Tibial artery (tissue), 4 donors: ENCODE data around the gene MUC16.

ENCODE experiments used
- DNase-seq, 2 donors: peaks; one replicate each; pipeline ENCODE4 v3.0.0-alpha.2; 2019
- H3K27ac ChIP-seq, 2 donors: fragments of 200-600 bp; sonication (generic) in 1 of 2; 1 replicate in 1 of 2; 2 replicates in 1 of 2; pipeline ENCODE4 v1.5.1; 2018 to 2019; ENCODE audit warnings: mild to moderate bottlenecking in 1 of 2
- H3K27me3 ChIP-seq, 2 donors: fragments of 200-600 bp; sonication (generic) in 1 of 2; one replicate each; pipeline versions ENCODE4 v1.5.1 to v1.6.0; 2016 to 2019
- H3K36me3 ChIP-seq, 3 donors: fragments of 200-600 bp; sonication (generic) in 2 of 3; one replicate each; pipeline ENCODE4 v1.5.1; 2016 to 2019; ENCODE audit warnings: mild to moderate bottlenecking in 2 of 3
- H3K4me1 ChIP-seq, 4 donors: fragments of 200-600 bp; sonication (generic) in 2 of 4; 1 replicate in 3 of 4; 2 replicates in 1 of 4; pipeline ENCODE4 v1.5.1; 2016 to 2019
- H3K4me3 ChIP-seq, 2 donors: fragments of 200-600 bp; sonication (generic) in 1 of 2; 1 replicate in 1 of 2; 2 replicates in 1 of 2; pipeline ENCODE4 v1.5.1; 2018 to 2019; ENCODE audit warnings: mild to moderate bottlenecking in 2 of 2
- H3K9me3 ChIP-seq, 3 donors: fragments of 200-600 bp; sonication (generic) in 1 of 3; one replicate each; pipeline ENCODE4 v1.5.1; 2016 to 2019
- CTCF ChIP-seq, 2 experiments: fragments of 200-600 bp in 1 of 2; fragments of 450-650 bp in 1 of 2; IDR thresholded peaks; one replicate each; pipeline ENCODE4 v1.5.1; 2017 to 2019; ENCODE audit warnings: antibody characterized with exemption in 2 of 2, mild to moderate bottlenecking in 1 of 2, moderate library complexity in 1 of 2
- intact Hi-C: fragments of 100-400 bp; cut with DNase I; formaldehyde crosslinking; loops from one replicate; pipeline ENCODE4 v1.15.0; 2023; ENCODE audit warnings: low total_unique reads

Gene MUC16

GRCh38 chr19:8965887-8966286, 44.3 kb downstream of the MUC16 start:
- H3K4me3 ChIP-seq, result no peak overlapping the region
- DNase-seq, result no peak
- no peak for TF ChIP-seq CTCF (IDR thresholded peaks at IDR 0.05)
- H3K27me3 ChIP-seq, result no peaks in the 10 kb centered on the region
- H3K9me3 ChIP-seq, result peaks cover 0 to 4% (median 0%) of the 10 kb centered on the region in 3 donors
- intact Hi-C loops, result no loop called here
- no peaks in the 10 kb centered on the region for H3K4me1 ChIP-seq
- no peak overlapping the region for H3K27ac ChIP-seq
- no peaks in the 10 kb centered on the region for H3K36me3 ChIP-seq
